A204.1 (cell line): ENCODE data around the gene KIF20A.
"Not testable (repeated sequence)": the region's sequence is repeated elsewhere in the genome, so short reads cannot be mapped to it uniquely, and the experiment has no call there.

ENCODE experiments used
- FAIRE-seq: peaks from 2 replicates; lab custom pipeline; 2012; peaks lifted over from hg19 to GRCh38; lab: Jason Lieb, UNC

The KIF20A gene

DNA sequence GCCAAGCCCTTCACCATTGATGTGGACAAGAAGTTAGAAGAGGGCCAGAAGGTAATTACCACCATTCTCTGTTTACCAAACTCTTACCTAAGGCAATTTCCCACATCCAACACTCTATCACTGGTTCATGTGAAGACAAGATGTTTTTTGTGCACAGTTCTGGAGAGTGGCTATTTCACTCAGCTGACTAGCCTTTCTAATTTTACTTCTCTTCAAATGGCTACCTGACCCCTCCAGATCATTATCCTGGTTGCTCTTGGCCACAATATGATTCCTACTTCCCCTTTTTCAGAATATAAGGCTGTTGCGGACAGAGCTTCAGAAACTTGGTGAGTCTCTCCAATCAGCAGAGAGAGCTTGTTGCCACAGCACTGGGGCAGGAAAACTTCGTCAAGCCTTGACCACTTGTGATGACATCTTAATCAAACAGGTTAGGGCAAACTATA is 7.1 kb downstream of the KIF20A start:
- no peak for FAIRE-seq

DNA sequence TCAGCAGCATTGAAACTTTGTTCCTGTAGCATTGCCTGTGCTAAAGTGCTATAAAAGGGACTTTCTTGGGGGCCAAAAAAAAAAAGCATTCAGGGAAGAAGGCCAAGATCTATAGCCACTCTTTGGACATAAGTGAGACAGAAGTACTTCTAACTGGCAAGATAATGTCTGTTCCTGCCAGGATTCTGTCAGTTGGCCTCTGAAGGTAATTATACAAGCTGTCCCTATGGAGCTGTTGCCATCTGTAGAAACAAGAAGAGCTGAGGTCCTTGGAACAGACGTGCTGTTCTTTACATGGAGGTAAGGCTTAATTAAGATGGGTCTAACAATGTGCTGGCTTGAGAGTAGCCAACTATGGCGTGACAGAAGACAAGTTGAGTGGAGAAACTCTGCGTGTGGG is 9.7 kb downstream of the KIF20A start:
- FAIRE-seq: no peak

DNA sequence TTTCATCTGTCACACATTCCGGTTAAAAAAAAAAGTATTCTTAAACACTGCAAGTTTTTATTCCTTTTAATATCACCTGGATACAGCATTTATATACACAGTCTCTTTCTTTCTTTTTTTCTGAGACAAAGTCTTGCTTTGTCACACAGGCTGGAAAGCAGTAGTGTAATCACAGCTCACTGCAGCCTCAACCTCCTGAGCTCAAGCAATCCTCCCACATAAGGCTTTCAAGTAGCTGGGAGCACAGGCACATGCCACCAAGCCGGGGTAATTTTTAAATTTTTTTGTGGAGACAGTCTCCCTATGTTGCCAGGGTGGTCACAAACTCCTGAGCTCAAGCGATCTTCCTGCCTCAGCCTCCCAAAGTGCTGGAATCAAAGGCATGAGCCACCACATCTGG is 13.9 kb downstream of the KIF20A start:
- FAIRE-seq: no peak

DNA sequence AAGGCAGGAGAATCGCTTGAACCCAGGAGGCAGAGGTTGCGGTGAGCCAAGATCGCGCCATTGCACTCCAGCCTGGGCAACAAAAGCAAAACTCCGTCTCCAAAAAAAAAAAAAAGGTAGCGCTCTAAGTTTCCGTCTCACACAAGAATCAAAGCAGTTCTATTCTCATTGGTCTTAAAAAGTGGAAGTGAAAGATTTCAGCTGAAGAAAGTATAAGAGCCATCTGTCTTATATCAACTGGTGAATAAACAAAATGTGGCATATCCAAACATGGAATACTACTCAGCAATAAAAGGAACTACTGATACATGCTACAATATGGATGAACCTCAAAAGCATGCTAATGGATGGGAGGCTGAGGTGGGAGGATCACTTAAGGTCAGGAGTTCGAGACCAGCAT is 14.9 kb downstream of the KIF20A start:
- not testable (repeated sequence) for FAIRE-seq

DNA sequence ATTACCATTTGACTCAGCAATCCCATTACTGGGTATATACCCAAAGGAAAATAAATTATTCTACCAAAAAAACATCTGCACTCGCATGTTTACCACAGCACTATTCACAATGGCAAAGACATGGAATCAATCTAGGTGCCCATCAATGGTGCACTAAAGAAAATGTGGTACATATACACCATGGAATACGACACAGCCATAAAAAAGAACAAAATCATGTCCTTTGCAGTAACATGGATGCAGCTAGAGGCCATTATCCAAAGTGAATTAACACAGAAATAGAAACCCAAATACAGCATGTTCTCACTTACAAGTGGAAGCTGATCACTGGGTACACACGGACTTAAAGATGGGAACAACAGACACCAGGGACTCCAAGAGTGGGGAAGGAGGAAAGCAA is 32.1 kb downstream of the KIF20A start:
- no peak for FAIRE-seq

DNA sequence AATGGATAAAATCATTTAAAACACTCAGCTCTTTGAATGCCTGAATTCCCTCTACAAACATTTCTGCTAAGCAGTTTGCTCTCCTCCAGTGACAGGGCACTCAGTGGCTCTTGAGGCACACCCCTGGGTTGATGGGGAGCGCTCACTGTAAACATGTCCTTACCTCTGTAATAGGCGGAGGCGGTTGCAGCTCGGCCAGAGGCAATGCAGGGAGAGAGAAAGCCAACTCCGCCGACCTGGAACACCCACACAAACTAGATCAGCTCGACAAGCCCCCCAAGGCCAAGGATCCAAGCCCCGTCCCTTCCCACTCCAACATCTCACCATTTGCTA is 33.9 kb downstream of the KIF20A start:
- no peak for FAIRE-seq

DNA sequence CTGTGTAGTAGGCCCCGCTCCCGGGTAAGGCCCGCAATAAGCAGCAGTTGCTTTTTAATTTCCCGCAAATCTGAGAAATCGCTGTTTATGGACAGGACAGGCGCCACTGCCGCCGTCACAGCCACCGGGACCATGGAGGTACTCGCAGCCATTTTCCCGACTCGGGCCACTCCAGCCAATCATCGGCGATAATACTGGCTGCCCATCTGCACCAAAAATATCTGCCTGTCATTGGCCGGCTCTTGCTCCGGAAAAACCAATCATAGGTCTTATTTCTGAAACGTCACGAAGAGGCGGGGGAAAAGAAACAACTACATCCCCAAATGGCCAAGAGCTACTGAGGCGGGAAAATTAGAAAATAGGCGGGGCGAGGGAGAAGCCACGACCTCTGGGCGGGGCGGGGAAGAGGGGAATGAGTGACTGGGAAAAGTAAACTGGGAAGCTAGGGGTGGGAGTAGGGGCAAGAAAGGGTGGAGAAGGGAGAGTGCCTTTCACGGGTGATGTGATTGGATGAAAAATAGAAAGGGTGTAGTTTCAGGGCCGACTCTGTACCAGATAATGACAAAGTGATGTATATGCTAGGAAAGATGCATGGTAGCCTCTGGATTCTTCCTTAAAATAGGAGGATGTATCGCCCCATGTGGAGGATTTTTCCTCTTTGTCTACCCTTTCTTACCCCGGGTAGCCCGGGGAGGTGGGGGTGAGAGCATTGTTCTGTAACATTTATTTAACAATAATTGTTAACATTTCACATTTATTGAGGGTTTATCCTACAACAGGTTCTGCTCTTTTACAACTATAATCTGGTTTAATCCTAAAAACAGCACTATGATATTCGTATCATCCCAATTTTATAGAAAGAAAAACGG is 34.5 kb downstream of the KIF20A start, which contains the start of gene CDC23:
Gene CDC23 (minus strand): TSS at position 163 of the 869 bp plus-strand sequence. CDS start 11 bp downstream, at position 152.
- FAIRE-seq: peak; percentile 100

DNA sequence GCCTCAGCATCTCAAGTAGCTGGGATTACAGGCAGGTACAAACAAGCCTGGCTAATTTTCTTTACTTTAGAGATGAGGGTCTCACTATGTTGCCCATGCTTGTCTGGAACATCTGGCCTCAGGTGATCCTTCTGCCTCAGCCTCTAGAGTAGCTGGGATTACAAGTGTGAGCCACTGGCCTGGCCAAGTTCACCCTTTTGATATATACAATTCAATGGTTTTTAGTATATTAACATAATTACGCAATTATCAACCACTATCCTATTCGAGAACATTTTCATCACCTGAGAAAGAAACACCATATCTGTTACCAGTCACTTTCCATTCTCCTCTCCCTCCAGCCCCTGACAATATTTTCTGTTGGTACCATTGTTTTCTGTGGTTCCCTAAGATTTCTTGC is 37.9 kb downstream of the KIF20A start:
- FAIRE-seq: no peak

DNA sequence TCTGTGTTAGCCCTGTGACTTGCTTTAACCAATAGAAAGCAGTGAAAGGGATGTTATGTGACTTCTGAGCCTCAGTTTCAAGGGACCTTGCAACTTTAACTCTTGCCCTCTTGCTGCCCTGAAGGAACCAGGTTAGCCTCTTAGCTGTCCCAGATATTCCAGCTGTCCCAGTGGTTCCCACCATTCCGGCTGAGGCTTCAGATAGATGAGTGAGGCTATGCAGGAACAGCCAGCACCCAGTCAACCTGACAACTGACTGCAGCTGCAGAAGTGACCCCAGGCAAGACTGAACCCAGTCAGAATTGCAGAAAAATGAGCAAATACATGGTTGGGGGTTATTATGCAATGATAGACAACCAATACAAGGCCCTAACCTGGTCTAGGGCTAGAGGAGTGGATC is 44.6 kb downstream of the KIF20A start:
- no peak for FAIRE-seq

DNA sequence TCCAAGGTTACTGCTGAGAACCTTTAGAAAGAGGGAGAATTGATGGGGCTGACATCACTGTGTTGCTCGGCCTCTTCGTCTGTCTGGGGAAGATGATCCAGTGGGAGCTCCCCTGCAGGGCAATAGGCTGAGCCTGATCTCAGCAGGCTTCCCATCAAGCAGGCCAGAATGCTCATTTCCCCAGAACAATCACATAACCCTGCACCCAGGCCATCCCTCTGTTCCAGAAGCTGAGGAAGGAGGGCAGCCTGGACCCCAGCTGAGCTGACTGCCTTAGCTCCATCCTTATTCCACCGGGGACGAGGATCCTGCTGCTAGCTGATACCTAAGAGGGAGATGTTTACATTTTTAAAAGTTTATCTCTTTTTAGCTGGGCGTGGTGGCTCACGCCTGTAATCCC is 45.8 kb downstream of the KIF20A start:
- FAIRE-seq: no peak

DNA sequence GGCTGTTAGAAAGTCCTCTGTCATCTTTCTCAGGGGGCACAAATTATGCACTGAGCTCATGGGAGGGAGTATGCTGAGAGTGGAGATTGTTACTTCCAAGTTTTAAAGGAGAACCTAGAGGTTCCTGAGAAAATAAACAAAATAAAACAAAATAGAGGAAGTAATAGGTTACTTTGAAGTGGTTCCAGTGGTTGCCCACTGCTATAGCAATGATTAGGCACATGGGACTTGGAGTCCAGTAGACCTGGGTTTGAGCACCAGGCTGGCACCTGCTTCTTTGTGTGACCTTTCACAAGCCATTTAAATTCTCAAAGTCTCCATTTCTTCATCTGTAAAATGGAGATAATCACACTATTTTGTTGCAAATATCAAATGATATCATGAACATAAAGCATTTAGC is 48.0 kb downstream of the KIF20A start:
- no peak for FAIRE-seq

DNA sequence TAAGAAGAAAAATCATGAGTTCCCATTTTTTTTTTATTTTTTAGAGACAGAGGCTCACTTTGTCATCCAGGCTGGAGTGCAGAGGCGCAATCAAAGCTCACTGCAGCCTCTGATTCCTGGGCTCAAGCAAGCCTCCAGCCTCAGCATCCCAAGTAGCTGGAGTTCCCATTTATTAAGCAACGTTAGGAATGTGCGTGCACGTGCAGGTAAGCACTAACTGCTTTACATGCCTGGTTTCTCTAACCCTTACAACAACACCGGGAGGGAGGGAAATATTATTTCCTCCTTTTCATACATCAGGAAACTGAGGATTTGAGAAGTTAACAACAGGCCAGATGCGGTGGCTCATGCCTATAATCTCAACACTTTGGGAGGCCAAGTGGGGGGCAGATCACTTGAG is 50.5 kb downstream of the KIF20A start:
- FAIRE-seq: no peak

DNA sequence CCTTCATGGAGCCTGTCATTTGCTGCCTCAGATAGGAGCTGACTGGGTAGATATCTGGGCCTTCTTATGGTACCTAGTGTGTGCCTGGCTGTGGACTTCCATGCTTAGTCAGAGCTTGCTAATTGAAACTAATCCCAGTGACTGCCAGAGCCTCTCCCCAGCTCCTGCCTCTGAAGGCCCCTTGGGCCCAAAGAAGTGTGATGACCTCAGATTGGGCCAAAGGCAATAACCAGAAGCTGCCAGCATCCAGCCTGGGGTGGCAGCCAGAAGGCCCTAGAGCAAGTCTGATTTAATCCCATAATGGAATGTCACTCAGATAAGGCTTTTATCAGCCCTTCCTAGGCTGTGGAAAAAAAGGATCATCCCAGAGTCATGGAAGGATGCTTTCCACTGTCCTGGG is 51.3 kb downstream of the KIF20A start:
- no peak for FAIRE-seq

DNA sequence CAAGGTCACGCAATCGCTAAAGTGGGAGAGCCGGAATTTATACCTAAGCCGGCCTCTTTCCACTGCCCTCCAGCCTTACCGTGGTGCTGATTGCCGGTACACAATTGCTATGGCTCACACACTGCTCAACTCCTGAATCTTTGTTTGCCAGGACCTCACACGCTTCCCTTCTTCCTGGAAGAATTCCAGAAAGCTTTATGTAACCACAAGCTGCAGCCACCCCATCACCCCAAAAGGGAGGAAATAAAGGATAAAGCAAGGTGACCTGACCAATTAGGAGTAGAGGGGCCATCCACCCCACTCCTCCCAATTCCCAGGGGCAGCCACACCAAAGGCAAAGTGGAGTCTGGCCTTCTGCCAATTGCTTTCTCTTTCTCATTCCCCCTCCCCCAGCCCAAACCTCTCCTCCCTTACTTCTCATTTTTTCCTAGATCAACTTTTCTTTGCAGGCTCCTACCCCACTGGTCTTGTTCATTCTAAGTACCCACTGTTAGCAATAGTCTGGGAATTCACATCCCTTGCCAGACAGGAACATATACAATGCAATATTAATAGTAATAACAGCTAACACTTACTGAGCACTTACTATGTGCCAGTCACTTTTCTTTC is 52.2 kb downstream of the KIF20A start:
- no peak for FAIRE-seq

DNA sequence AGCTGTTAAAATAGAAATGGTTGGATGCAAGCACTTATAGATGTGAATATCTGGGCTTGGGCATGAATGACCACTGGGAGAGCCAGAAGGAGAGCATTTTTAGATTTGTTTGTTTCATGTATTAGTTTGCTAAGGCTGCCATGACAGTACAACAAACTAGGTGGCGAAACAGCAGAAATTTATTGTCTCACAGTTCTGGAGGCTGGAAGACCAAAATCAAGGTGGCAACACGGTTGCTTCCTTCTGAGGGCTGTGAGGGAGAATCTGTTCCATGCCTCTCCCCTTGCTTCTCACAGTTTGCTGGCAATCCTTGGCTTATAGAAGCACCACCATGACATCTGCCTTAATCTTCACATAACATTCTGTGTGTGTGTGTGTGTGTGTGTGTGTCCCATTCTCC is 54.4 kb downstream of the KIF20A start:
- no peak for FAIRE-seq

DNA sequence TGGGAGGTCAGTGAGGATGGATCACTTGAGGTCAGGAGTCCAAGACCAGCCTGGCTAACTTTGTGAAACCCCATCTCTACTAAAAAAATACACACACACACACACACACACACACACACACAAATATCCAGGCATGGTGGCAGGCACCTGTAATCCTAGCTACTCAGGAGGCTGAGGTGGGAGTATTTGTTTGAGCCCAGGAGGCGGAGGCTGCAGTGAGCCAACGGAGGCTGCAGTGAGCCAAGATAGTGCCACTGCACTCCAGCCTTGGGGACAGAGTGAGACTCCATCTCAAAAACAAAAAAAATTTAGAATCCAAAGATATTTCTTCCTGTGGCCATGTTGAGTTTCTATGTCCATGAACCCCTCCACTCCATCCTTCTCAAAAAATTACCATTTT is 55.7 kb downstream of the KIF20A start:
- FAIRE-seq: no peak
